Measurements from ENCODE around the gene CALCOCO1.
"Not testable (repeated sequence)": the region's sequence is repeated elsewhere in the genome, so short reads cannot be mapped to it uniquely, and the experiment has no call there.

The CALCOCO1 gene
- 22.7 to 61.1 (median 31.7) reads per million in 17 experiments for total RNA-seq

DNA sequence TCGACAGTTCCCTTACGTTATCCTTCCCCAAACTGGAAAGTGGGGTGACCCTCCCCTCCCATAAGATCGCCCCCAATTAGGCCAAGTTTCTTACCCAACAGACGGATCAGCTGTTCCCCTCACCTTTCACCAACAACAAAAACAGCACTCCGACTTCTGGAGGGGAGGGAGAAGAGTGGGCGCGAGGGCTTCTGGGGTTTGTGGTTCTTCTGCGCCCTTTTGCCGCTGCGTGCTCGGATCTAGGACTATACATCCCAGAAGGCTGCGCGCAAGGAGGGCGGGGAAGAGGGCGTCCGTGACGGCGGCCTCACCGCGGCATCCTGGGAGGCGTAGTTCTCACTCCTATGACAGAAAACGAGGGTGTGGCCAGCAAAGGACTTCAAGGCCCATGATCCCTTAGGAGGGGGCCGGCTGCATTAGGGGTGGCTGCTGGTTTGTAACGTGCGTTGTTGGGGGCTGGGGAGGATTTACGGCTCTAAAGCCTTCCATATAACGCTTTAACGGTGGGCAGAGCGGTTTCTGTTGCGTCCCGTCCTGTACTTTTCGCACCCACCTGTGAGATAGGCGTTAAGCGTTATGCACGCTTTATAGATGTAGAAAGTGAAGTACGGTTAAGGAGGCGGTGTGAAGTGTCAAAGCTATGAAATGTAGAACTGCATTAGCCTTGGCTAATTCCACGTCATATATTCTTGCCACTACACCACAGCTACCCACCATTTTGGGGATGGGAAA, at the start of gene CALCOCO1:
CALCOCO1 (minus strand) TSS at position 143 of the 732 bp plus-strand sequence. CDS start 2,210 bp downstream, outside the sequence.
- peak; percentile 97 to 98 (median 98) for DNase-seq

GRCh38 chr12:53776872-53777271, 49.6 kb upstream of the CALCOCO1 start:
- no peak for DNase-seq

DNA sequence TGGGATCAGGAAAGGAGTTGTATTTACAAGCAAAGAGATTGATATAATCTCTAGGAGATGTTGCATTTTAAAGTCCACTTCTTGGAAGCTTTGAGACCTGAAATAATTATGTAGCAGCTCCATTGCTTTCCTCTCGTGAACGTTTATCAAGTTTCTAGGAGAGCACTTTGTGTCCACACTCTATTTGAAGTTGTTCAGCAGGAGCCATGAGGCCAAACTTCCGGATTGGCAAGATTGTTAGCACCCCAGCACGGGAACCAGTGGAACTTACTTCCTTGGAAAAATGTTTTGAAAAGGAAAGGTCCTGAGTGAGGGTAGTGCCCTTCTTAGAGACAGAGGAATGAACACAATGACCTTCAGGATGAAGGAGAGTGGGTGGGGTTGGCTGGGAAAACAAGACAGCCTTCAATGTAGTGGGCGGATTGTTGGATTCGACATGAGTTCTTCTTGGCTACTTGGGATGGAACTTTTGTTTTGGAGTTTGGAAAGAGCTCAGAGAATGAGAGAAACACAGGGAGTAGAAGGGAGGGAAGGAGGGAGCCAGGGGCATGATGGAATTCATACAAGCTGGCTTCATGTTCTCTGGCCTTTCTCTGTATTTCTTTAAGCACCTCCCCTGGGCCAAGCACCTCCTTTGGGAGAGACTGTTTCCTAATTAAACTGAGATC, 48.4 kb upstream of the CALCOCO1 start:
- DNase-seq, result no peak

- no peak for DNase-seq
Measured at GRCh38 chr12:53770281-53770680, 43.0 kb upstream of the CALCOCO1 start.

GRCh38 chr12:53768976-53769375, 41.7 kb upstream of the CALCOCO1 start:
- DNase-seq, result no peak

DNA sequence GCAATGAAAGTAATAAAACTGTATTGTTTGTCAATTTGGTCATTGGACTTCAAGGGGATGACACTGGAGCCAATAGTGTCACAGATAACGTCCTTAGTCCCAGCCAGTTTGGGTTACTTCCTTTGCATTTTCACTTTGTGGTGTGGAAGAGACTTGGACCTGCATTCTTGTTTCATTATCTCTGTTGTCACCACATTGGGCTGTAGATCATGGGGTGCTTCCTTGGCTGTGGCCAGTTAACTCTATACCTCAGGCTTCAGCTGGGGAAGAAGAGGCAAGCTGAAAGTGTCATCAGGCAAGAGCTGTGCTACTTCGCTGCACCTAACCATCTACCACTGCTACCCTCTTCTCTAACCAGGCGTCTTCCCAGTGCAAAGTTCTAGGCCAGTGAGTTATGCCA, 39.6 kb upstream of the CALCOCO1 start:
- DNase-seq, result no peak

GRCh38 chr12:53765891-53766290, 38.6 kb upstream of the CALCOCO1 start:
- no peak for DNase-seq

DNA sequence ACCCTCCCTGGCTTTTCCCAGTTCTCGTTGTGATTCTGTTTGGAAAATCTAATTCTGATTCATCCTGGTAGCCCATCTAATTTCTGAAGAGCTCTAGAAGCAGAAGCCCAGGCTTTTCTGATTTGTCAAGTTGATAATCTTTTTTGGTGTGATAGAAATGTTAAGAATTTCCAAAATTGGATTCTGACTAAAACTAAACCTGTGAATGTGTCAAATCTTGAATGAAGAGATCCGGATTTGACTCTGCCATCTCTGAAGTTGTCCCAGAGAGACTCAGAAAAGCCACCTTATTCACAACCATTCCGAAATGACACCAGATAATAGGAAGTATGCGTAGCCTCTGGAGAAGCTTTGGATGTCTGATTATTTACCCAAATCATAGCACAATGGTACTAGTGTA, 37.4 kb upstream of the CALCOCO1 start:
- DNase-seq, result no peak

GRCh38 chr12:53762793-53763192, 35.5 kb upstream of the CALCOCO1 start:
- DNase-seq, result not testable (repeated sequence)

GRCh38 chr12:53761306-53761705, 34.1 kb upstream of the CALCOCO1 start:
- no peak for DNase-seq

DNA sequence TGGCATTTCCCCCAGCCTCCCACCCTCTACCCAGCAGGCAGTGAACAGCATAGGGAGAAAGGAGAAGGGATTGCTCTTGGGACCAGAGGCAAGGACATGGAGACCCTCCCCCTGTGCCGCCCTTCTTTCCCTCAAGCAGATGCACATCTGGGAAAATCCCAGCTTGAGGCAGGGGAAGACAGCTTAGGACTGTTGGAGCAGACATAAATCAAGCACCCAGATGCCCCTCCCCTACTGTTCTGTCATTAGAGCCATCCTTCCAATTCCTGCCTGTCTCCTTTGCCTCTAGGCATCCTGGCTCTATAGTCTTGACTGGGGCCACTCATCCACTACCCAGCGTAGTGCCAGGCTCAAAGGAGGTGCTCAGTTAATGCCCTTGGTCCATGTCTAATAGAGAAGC, 32.0 kb upstream of the CALCOCO1 start:
- DNase-seq, result no peak

DNA sequence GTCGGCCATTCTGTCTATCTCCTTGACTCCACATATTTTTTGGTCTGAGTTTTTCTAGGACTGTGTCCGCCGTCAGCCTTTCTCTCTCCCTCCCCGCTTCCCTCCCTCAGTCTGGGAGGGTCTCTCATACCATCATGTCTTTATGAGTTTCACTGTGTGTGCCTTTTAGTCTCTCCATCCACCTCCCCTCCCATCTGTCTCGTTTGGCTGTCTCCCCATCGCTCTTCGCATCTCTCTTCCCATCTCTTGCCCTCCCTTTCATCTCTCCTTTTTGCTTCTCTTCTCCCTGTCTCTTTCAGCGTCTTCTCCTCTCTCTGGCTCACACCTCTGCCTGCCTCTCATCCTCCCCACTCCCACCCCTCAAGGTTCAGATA, 31.5 kb upstream of the CALCOCO1 start:
- no peak for DNase-seq

DNA sequence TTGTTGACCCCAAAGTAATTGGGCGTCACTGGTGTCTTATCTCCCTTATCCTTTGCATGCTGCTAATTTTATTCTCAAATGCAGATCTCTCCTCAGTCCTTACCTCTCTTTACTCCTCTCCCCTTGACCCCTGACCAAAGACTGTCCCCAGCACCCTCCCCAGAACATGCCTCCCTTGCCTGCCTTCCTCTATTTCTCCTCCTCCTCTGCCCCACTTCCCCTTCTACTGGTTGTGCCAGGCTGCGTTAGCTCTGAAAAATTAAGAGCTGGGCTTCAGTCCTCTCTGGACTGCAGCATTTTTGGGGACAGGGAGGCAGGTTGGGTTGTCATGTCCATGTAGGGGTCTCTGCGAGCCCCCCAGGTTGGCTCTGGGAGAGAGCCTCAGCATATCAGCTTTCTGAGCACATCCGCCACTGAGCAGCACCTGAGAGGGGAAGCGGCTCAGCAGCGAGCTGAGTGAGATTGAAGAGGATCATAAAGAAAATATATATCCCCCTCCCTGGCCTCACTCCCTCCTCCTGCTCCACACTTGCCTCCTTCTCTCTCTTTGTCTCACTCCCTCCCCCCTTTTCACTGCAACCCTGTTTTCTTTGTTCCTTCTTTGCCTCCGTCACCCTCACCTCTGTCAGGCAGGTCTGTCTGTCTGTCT, 31.0 kb upstream of the CALCOCO1 start:
- peak in 2 of 4 experiments; percentile 25 to 31 for DNase-seq

DNA sequence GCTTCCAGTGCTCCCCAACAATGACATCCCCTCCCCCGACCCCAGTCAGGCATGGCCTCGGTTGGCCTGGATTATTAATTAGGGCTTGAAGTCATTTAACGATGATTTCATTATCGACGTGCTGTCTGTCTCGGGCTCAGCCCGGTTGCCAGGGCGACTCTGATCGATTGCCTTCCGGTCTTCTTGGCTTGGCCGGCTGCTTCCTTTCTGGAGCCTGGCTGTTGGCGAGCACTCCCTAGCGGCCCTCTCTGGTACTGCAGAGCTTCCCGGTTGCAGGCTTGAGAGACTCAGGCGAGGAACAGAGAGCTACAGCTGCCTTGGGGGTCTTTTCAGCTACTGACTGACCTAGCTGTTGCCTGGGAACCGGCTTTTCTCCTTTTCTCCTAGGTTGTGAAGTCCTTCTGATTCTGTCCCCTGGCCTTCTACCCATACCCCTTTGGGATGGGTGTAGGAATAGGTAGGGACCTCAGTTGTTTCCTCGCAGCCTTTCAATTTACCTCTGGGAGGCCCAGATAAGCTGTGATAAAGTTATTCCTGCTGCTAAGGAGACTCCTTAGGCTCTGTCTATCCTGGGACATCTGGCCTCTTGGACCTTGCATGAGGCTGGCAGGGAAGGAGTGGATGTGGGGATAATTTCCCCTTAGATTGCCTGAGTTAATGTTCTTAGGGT, 30.0 kb upstream of the CALCOCO1 start:
- DNase-seq, result peak; percentile 81 to 90 (median 86)

DNA sequence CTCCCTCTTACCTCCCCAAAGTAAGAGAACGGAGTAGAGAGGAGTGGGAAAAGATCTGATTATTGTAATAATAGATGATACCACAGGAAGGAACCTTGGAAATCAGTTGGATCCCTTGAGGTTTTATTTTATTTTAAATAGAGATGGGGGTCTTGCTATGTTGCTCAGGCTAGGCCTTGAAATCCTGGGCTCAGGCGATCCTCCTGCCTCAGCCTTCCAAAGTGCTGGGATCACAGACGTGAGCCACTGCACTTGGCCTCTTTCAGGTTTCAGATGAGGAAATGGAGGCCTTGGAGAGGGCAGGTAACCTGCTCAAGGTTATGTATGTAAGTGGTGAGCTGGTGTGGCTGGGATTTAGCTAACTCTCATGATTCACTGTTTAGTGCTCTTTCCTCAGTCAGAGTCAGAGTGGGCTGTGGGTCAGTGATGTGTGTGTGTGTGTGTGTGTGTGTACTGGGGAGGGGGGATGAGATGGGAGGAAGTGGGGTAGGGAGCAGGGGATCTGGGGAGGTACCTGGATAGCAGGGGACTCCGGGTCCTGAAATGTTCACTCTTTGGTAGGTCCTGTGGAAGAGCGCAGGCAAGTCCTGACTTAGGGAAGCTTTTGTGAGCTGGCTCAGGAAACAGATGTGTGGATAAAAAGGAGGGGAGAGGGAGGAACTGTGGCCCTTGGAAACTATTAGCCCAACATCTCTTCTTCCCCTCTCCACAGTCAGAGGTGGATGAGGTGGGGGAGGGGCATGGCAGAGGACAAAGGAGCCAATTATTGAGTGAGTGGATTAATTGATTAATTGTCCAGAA, 29.2 kb upstream of the CALCOCO1 start:
- no peak for DNase-seq

DNA sequence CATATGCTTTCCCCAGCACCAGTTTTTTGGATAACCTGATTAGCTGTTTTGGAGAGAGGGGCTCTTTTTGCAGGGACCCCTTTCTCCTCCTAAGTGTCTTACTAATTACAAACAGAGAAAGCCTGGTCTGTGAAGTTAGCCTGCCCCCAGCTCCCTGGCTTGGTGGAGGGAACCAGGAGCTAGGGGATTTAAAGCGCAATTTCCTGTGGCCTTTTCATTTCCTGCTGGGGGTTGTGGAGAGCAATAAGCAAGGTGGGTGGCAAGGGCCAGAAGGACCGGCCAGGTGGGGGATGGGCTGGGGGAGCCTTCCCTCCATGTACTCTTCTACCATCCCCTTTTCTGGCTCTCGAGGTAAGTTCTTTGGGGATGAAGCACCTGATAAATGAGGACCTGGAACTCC, 28.6 kb upstream of the CALCOCO1 start:
- DNase-seq, result no peak

DNA sequence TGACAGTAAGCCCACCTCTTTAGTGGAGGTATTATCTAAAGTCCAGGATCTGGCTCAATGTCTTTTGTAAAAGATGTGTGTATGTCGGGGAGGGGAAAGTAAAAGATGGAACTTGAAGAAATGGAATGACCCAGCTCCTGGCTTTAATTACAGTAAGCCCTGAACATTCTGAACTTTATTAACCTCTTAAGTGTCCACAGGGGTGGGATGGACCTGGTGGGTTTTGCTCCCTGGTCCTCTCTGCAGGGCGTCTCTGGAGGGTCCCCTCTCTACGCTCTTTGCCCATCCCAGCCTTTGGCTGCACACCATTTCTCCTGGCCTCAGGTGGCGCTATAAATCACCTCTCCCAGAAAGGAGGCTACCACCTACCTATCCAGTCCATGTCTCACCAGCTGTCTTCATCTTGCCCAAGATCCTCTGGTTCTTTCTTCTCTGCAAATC, 28.2 kb upstream of the CALCOCO1 start:
- no peak for DNase-seq

DNA sequence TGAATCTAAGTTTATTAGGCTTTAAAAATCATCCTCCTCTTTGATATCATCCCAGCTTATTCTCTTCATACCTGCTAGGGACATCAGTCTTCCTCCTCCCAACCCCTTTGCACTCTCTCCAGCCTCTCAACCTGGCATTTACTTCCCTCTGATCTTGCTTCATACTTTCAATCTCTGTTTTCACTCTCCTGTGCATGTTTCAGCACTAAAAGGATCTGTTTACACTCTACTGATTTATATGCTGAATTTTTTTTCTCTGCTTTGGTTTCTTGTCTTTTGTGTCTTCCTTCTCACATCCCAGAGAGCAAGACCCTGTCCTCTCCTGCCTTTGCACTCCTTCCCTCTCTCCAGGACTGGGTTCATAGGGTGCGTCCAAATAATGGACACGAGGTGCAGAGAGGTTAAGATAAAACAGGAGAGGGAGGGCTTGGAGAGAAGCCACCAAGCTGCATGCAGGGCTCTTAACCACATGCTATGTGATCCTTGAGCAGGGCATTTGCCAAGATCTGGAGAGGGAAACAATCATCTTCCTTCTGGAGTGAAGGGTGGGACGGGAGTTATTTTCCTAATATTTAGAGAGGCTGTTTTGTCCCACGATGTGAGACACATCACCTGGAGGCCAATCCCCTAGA, 27.5 kb upstream of the CALCOCO1 start:
- DNase-seq, result no peak

DNA sequence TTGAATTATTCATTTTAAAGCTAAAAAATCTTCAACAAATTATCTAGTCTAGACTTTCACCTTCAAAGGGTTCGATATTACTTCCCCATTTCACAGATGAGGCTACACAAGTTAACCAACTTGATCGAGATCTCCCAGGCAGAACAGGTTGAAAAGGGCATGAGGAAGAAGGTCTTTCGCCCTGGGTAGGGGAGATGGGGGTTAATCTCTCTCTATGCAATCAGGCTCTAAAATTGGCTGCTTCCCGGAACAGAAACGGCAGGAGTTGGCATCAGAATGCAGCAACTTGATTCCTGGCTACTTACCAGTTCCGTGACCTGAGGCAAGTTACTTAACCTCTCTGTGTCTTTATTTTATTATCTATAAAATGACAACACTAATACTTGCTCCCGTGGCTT, 26.9 kb upstream of the CALCOCO1 start:
- DNase-seq, result no peak

DNA sequence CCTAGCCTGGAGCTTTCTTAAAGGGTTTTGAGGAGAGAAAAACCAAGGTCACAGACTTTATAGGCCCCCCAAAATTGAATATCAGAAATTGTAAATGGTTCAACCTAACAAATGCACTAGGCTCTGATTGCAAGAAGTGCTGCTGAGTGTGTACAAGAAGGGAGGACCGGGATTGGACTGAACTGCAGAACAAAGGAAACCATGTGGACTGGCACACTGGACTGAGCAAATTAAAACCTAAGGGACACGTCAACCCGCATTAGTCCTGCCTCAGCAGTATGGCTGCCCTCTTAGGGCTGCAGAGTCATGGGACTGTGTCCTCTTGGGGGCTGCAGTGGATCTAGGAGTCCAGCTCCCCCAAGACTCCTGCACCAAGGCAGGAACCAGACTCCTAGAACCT, 25.4 kb upstream of the CALCOCO1 start:
- DNase-seq, result no peak

- no peak for DNase-seq
Measured at GRCh38 chr12:53752192-53752601, 24.9 kb upstream of the CALCOCO1 start.
